ENCODE data around the gene CYP27B1.

The CYP27B1 gene, protein sequence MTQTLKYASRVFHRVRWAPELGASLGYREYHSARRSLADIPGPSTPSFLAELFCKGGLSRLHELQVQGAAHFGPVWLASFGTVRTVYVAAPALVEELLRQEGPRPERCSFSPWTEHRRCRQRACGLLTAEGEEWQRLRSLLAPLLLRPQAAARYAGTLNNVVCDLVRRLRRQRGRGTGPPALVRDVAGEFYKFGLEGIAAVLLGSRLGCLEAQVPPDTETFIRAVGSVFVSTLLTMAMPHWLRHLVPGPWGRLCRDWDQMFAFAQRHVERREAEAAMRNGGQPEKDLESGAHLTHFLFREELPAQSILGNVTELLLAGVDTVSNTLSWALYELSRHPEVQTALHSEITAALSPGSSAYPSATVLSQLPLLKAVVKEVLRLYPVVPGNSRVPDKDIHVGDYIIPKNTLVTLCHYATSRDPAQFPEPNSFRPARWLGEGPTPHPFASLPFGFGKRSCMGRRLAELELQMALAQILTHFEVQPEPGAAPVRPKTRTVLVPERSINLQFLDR

GRCh38 chr12:57766464-57767304, at the start of gene CYP27B1:
CYP27B1 (minus strand) TSS chr12:57767078; CDS start chr12:57767041, 37 bp downstream.
- no peak within 1 kb of the TSS for H3K27ac ChIP-seq (ENCODE audit: low read depth, low read length)
- no peaks in the 10 kb centered on the region for H3K9me3 ChIP-seq (ENCODE audit: low read length)
- H3K27me3 ChIP-seq (ENCODE audit: control insufficient read depth in 1 of 2, insufficient read depth in 2 of 2, low read length in 2 of 2), result peaks cover 40% of the 10 kb centered on the region in 2 donors
- H3K36me3 ChIP-seq (ENCODE audit: insufficient read depth, low read length), result peaks cover 5% of the 10 kb centered on the region
- peaks cover 29% of the 10 kb centered on the region for H3K4me1 ChIP-seq (ENCODE audit: insufficient read depth, low read length)
- peak within 1 kb of the TSS; percentile 15 to 43 for H3K4me3 ChIP-seq (ENCODE audit: low read depth in 1 of 2, low read length in 2 of 2)
- H3K9ac ChIP-seq (ENCODE audit: low read length), result no peak within 1 kb of the TSS

DNA sequence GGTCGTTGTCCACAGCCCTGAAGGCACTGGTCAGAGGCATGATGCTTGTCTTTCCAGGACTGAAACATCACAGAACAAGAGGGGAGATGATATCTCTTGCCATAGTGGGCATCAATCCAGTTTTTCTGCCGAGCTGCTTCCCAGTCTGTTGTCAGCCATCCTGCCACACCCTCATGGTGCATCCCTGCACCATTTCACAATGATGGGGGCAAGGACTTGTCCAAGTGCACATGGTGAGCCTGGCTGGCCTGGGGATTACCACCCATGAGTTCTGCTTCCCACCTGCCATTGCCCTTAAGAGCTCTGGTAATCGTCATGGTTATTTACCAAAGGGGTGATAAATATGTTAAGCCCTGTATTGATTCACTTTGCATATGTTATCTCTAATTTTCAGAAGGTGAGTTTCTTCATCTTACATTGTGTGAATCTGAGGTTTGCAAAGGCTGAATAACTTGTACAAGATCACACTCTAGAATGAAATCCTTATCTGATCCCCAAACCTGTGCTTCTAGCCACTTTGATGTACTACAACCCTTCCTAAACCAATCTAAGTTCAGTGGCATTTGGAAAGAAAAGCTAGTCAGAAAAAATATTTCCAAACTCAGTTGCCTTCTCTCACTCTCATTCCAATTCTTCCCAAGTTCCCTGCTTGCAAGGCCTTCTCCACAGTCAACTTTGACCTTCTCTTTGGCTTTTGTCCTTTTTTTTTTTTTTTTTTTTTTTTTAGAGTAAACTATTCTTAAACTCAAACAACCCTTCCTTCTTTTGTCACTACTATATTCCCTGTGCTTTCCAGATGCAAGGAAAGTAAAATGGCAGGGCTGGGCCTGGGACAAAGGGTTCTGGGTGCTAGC, 49.4 kb upstream of the CYP27B1 start:
- H3K27ac ChIP-seq (ENCODE audit: low read depth, low read length), result no peak overlapping the region
- no peak overlapping the region for H3K9ac ChIP-seq (ENCODE audit: low read length)
- no peaks in the 10 kb centered on the region for H3K9me3 ChIP-seq (ENCODE audit: low read length)
- H3K4me3 ChIP-seq (ENCODE audit: low read depth in 1 of 2, low read length in 2 of 2), result no peak overlapping the region
- H3K4me1 ChIP-seq (ENCODE audit: insufficient read depth, low read length), result peaks cover 44% of the 10 kb centered on the region
- H3K27me3 ChIP-seq (ENCODE audit: control insufficient read depth in 1 of 2, insufficient read depth in 2 of 2, low read length in 2 of 2), result no peaks in the 10 kb centered on the region
- H3K36me3 ChIP-seq (ENCODE audit: insufficient read depth, low read length), result peaks cover 16% of the 10 kb centered on the region

GRCh38 chr12:57815177-57816000, 48.5 kb upstream of the CYP27B1 start:
- no peaks in the 10 kb centered on the region for H3K27me3 ChIP-seq (ENCODE audit: control insufficient read depth in 1 of 2, insufficient read depth in 2 of 2, low read length in 2 of 2)
- H3K4me3 ChIP-seq (ENCODE audit: low read depth in 1 of 2, low read length in 2 of 2), result no peak overlapping the region
- no peak overlapping the region for H3K27ac ChIP-seq (ENCODE audit: low read depth, low read length)
- H3K9me3 ChIP-seq (ENCODE audit: low read length), result no peaks in the 10 kb centered on the region
- peaks cover 23% of the 10 kb centered on the region for H3K36me3 ChIP-seq (ENCODE audit: insufficient read depth, low read length)
- peaks cover 44% of the 10 kb centered on the region for H3K4me1 ChIP-seq (ENCODE audit: insufficient read depth, low read length)
- H3K9ac ChIP-seq (ENCODE audit: low read length), result no peak overlapping the region

- Histone ChIP-seq H3K4me1 (ENCODE audit: insufficient read depth, low read length) (peaks cover 44% of the 10 kb centered on the region), H3K4me3 (ENCODE audit: low read depth in 1 of 2, low read length in 2 of 2) (no peak overlapping the region), H3K9me3 (ENCODE audit: low read length) (no peaks in the 10 kb centered on the region), H3K27me3 (ENCODE audit: control insufficient read depth in 1 of 2, insufficient read depth in 2 of 2, low read length in 2 of 2) (no peaks in the 10 kb centered on the region), H3K27ac (ENCODE audit: low read depth, low read length) (no peak overlapping the region), H3K9ac (ENCODE audit: low read length) (no peak overlapping the region), H3K36me3 (ENCODE audit: insufficient read depth, low read length) (peaks cover 33% of the 10 kb centered on the region)
These were observed 47.3 kb upstream of the CYP27B1 start for GRCh38 chr12:57813971-57814772.

DNA sequence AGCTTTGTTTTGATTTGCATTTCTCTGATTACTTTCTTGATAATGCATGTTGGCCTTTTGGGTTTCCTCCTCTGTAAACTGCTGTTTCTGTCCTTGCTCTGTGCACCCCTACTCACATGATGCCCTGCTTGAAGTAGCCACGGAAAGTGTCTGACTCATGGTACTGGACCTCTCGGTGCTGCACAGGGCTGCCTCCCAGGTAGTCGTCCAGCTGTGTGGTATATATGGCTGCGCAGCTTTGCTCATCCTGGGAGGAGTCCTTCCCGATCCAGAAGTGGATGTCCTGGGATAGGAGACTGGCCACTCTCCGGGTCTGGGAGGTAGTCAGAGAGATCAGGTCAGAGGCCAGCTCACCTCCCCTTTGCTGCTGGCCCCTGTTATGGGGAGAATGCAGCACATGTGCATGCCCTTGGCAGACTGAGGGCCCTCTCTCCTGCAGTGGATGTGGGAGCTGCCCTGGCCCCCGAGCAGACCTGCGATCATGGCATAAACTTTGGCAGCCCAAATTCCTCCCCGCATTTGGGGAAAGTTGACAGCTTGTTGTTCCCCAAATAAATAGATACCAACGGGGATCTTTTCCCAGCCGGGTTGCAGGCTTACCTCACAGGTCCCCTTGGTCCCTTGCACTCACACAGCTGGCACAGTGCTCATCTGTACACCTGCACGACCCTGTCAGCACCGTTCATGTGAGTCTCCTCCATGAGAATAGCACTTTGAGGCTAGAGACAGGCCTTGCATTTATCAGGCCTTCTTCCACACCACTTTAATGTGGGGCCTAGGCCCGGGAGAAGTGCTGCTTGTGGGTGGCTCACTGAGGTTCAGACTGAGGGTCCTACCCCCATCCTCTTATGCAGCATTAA, 46.5 kb upstream of the CYP27B1 start:
- Histone ChIP-seq H3K36me3 (ENCODE audit: insufficient read depth, low read length) (peaks cover 37% of the 10 kb centered on the region), H3K9me3 (ENCODE audit: low read length) (no peaks in the 10 kb centered on the region), H3K4me1 (ENCODE audit: insufficient read depth, low read length) (peaks cover 36% of the 10 kb centered on the region), H3K9ac (ENCODE audit: low read length) (no peak overlapping the region), H3K27ac (ENCODE audit: low read depth, low read length) (no peak overlapping the region), H3K4me3 (ENCODE audit: low read depth in 1 of 2, low read length in 2 of 2) (no peak overlapping the region), H3K27me3 (ENCODE audit: control insufficient read depth in 1 of 2, insufficient read depth in 2 of 2, low read length in 2 of 2) (no peaks in the 10 kb centered on the region)

DNA sequence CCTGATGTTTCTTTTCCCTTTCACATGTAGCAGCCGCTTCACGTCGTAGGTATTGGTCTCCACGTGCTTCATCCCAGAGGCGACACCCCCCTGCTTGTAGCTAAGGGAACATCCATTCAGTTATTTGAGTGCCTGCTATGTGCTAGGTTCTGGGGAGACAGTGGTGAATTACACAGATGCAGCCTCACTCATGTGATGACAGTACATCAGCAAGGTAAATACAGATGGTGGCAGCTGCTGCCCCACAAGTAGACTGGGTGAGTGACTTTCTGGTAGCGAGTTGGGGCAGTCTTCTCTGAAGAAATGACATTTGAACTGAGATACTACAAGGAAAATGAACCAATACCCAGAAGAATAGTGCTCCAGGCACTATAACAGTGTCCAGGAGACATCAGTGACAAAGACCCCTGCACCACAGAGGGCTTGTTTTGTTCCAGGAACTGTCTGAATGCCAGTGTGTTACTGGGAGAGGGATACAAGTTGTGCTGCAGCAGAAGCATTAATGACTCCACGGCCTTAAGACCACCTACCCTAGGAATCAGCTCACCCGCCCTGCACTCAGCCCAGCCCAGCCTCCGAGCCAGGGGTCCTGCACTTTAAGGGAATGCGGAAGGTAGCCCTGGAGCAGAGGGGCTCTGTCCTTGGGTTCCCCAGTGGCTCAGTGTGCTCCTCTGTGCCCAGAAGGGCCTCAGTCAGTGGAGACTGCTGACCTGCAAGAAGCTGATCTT, 44.3 kb upstream of the CYP27B1 start:
- H3K36me3 ChIP-seq (ENCODE audit: insufficient read depth, low read length), result peaks cover 58% of the 10 kb centered on the region

DNA sequence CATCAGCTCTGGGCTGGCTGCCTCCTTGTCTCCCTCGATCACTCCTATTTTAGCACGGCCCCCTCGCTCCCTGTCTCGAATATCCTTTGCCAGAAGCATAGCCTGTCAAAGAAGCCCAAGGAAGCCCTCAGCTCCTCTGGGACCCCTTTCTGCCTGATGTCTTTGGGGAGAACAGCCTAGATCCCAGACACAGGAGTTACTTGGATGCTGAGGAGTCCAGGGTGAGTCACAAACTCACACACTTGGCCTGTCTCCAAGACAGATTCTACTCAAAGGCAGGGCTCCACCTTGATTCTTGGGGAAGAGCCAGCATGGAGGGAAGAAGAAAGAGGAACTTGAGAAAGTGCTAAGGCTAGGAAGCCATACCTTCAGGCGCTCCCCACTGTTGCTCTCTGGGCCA, 43.6 kb upstream of the CYP27B1 start:
- Histone ChIP-seq H3K4me1 (ENCODE audit: insufficient read depth, low read length) (peaks cover 9% of the 10 kb centered on the region), H3K9ac (ENCODE audit: low read length) (no peak overlapping the region), H3K27ac (ENCODE audit: low read depth, low read length) (no peak overlapping the region), H3K9me3 (ENCODE audit: low read length) (no peaks in the 10 kb centered on the region), H3K27me3 (ENCODE audit: control insufficient read depth in 1 of 2, insufficient read depth in 2 of 2, low read length in 2 of 2) (no peaks in the 10 kb centered on the region), H3K36me3 (ENCODE audit: insufficient read depth, low read length) (peaks cover 60% of the 10 kb centered on the region), H3K4me3 (ENCODE audit: low read depth in 1 of 2, low read length in 2 of 2) (no peak overlapping the region)

More for the DNA sequence above, 44.3 kb upstream of the CYP27B1 start:
- H3K27me3 ChIP-seq (ENCODE audit: control insufficient read depth in 1 of 2, insufficient read depth in 2 of 2, low read length in 2 of 2), result no peaks in the 10 kb centered on the region
- H3K27ac ChIP-seq (ENCODE audit: low read depth, low read length), result no peak overlapping the region
- H3K9me3 ChIP-seq (ENCODE audit: low read length), result no peaks in the 10 kb centered on the region
- H3K4me3 ChIP-seq (ENCODE audit: low read depth in 1 of 2, low read length in 2 of 2), result no peak overlapping the region
- no peak overlapping the region for H3K9ac ChIP-seq (ENCODE audit: low read length)
- H3K4me1 ChIP-seq (ENCODE audit: insufficient read depth, low read length), result peaks cover 16% of the 10 kb centered on the region

DNA sequence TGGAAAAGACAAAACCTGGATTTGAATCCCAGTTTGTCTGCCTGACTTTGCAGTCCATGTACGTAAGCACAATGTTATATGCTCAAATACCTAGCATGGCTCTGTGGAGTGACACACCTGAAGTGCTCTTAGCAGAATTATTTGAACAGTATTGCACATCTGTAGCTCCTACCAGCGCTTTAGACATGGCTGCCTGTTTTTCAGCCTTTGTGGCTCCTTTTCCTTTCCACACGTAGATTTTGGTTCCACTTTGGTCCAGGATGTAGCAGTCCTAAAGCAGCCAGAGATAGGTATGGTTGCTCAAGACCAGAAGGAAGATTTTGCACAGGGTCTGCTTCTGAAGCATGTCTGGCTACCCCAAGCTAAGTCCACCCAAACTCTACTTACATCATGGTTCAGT, 42.5 kb upstream of the CYP27B1 start:
- Histone ChIP-seq H3K4me1 (ENCODE audit: insufficient read depth, low read length) (peaks cover 4% of the 10 kb centered on the region), H3K9ac (ENCODE audit: low read length) (no peak overlapping the region), H3K9me3 (ENCODE audit: low read length) (no peaks in the 10 kb centered on the region), H3K27me3 (ENCODE audit: control insufficient read depth in 1 of 2, insufficient read depth in 2 of 2, low read length in 2 of 2) (no peaks in the 10 kb centered on the region), H3K4me3 (ENCODE audit: low read depth in 1 of 2, low read length in 2 of 2) (no peak overlapping the region), H3K36me3 (ENCODE audit: insufficient read depth, low read length) (peaks cover 60% of the 10 kb centered on the region), H3K27ac (ENCODE audit: low read depth, low read length) (no peak overlapping the region)

GRCh38 chr12:57808351-57808750, 41.5 kb upstream of the CYP27B1 start:
- no peak overlapping the region for H3K9ac ChIP-seq (ENCODE audit: low read length)
- H3K4me3 ChIP-seq (ENCODE audit: low read depth in 1 of 2, low read length in 2 of 2), result no peak overlapping the region
- H3K27me3 ChIP-seq (ENCODE audit: control insufficient read depth in 1 of 2, insufficient read depth in 2 of 2, low read length in 2 of 2), result no peaks in the 10 kb centered on the region
- no peak overlapping the region for H3K27ac ChIP-seq (ENCODE audit: low read depth, low read length)
- peaks cover 60% of the 10 kb centered on the region for H3K36me3 ChIP-seq (ENCODE audit: insufficient read depth, low read length)
- no peaks in the 10 kb centered on the region for H3K9me3 ChIP-seq (ENCODE audit: low read length)
- no peaks in the 10 kb centered on the region for H3K4me1 ChIP-seq (ENCODE audit: insufficient read depth, low read length)

All from muscle layer of colon (tissue), 2 donors.